ENCODE results near the gene OSBP2. TPM values are rescaled to one million over a fixed set of nuclear protein-coding genes. Genes with fewer than 3 reads are reported as not detected.

The OSBP2 gene
- total and polyA plus RNA-seq, 2 of the 13 experiments (the other 11 are each of a cell fraction or from before 2014, with no cell fraction given), result 5.0 to 7.7 TPM

GRCh38 chr22:30825711-30826505 is 131.2 kb downstream of the OSBP2 start:
- Histone ChIP-seq H3K4me1 (ENCODE audit: insufficient read depth, low read length) (no peaks in the 10 kb centered on the region), H3K4me3 (replicated peaks in 1 of 3; ENCODE audit: insufficient read depth in 1 of 3, low read depth in 2 of 3, low read length in 3 of 3) (no peak overlapping the region), H3K27ac (ENCODE audit: extremely low read length, insufficient read depth, low read length) (no peak overlapping the region), H4K20me1 (ENCODE audit: insufficient read depth, low read length) (no peaks in the 10 kb centered on the region), H3K4me2 (ENCODE audit: low read depth, low read length) (no peak overlapping the region), H3K9ac (ENCODE audit: insufficient read depth, low read depth, low read length) (no peak overlapping the region), H3K36me3 (replicated peaks in 1 of 2; ENCODE audit: control insufficient read depth in 1 of 2, insufficient read depth in 2 of 2, low read length in 2 of 2) (no peaks in the 10 kb centered on the region), H3K9me3 (ENCODE audit: low read length) (no peaks in the 10 kb centered on the region), H3K27me3 (ENCODE audit: control insufficient read depth in 1 of 2, insufficient read depth in 2 of 2, low read length in 2 of 2) (peaks cover 11 to 68% of the 10 kb centered on the region in 2 experiments; a peak in 4 of 5 replicates), H3K79me2 (ENCODE audit: insufficient read depth, low read length) (no peaks in the 10 kb centered on the region), H2AFZ (ENCODE audit: low read length) (no peak overlapping the region)
- in situ Hi-C loops (cut with HindIII; ENCODE audit: extremely low pct_ligation_motif_present, low pct_unique_long_range_greater_than_20kb), result no loop called here
- intact Hi-C loops (cut with micrococcal nuclease; ENCODE audit: unreplicated experiment), result no loop called here
- no peak for ATAC-seq
- POLR2A ChIA-PET, result no interaction called here
- 9% methylated on average over 8 of the region's 11 CpGs for WGBS (ENCODE audit: low lambda C conversion rate)
- BruUV-seq (replicated peaks), result no TSS peak
- no peak for DNase-seq (ENCODE audit: low spot score)
- TF ChIP-seq REXO4 (CRISPR knock-in tag; IDR thresholded peaks at IDR 0.05; ENCODE audit: borderline replicate concordance) (no peak), MAFG (CRISPR knock-in tag; IDR thresholded peaks at IDR 0.05) (no peak), SRY (CRISPR knock-in tag; IDR thresholded peaks at IDR 0.05) (no peak), ZBTB40 (IDR thresholded peaks at IDR 0.05) (no peak), ZBTB40 (CRISPR knock-in tag; IDR thresholded peaks at IDR 0.05) (no peak), FOXO1 (CRISPR knock-in tag; IDR thresholded peaks at IDR 0.05) (no peak), ETV5 (CRISPR knock-in tag; IDR thresholded peaks at IDR 0.05; ENCODE audit: borderline replicate concordance) (no peak), IRX3 (CRISPR knock-in tag; IDR thresholded peaks at IDR 0.05; ENCODE audit: borderline replicate concordance, low read depth) (no peak), FIP1L1 (IDR thresholded peaks at IDR 0.05; ENCODE audit: borderline replicate concordance, insufficient read depth, low read depth, low read length) (no peak)
- TF ChIP-seq, protein P1, sequence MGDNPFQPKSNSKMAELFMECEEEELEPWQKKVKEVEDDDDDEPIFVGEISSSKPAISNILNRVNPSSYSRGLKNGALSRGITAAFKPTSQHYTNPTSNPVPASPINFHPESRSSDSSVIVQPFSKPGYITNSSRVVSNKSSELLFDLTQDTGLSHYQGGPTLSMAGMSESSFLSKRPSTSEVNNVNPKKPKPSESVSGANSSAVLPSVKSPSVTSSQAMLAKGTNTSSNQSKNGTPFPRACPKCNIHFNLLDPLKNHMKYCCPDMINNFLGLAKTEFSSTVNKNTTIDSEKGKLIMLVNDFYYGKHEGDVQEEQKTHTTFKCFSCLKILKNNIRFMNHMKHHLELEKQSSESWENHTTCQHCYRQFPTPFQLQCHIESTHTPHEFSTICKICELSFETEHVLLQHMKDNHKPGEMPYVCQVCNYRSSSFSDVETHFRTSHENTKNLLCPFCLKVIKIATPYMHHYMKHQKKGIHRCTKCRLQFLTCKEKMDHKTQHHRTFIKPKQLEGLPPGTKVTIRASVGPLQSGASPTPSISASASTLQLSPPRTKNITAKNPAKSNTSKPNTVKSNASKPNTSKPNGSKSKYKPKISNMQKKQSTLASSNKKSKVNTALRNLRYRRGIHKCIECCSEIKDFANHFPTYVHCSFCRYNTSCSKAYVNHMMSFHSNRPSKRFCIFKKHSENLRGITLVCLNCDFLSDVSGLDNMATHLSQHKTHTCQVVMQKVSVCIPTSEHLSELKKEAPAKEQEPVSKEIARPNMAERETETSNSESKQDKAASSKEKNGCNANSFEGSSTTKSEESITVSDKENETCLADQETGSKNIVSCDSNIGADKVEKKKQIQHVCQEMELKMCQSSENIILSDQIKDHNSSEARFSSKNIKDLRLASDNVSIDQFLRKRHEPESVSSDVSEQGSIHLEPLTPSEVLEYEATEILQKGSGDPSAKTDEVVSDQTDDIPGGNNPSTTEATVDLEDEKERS (CRISPR knock-in tag; IDR thresholded peaks at IDR 0.05), result no peak
- FAIRE-seq, result no peak
- CTCF ChIA-PET (ENCODE audit: low intra/inter-chr PET ratio, low total read pairs), result no interaction called here
